ENCODE data around the gene TFEB.

DNA sequence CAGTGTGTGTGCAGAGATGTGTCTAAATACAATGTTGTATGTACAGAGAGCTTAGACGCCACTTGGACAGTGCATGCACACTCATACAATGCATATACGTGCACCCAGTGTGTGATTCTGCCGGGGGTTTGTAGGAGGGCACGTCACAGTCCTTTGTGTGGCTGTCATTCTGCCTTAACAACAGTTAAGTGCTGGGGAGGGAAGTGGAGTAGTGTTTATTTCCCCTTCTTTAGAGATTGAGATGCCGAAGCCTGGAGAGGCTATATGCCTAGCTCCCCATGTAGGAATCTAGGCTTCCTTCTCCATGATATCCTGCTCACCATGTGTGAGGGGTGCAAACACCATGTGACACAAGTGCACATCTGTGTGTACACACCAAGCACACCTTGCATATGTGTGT, 59.0 kb downstream of the TFEB start:
- TF ChIP-seq, protein P1, sequence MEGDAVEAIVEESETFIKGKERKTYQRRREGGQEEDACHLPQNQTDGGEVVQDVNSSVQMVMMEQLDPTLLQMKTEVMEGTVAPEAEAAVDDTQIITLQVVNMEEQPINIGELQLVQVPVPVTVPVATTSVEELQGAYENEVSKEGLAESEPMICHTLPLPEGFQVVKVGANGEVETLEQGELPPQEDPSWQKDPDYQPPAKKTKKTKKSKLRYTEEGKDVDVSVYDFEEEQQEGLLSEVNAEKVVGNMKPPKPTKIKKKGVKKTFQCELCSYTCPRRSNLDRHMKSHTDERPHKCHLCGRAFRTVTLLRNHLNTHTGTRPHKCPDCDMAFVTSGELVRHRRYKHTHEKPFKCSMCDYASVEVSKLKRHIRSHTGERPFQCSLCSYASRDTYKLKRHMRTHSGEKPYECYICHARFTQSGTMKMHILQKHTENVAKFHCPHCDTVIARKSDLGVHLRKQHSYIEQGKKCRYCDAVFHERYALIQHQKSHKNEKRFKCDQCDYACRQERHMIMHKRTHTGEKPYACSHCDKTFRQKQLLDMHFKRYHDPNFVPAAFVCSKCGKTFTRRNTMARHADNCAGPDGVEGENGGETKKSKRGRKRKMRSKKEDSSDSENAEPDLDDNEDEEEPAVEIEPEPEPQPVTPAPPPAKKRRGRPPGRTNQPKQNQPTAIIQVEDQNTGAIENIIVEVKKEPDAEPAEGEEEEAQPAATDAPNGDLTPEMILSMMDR (IDR thresholded peaks at IDR 0.05; ENCODE audit: low read depth, low read length, poor library complexity, severe bottlenecking), result no peak
- no peak for TF ChIP-seq EZH2phosphoT487 (IDR thresholded peaks at IDR 0.05; ENCODE audit: borderline replicate concordance, low read length)

All from DOHH2 (cell line).